ENCODE data around the gene CHCHD6. TPM values are rescaled to one million over a fixed set of nuclear protein-coding genes. Genes with fewer than 3 reads are reported as not detected.

CHCHD6 gene
- total RNA-seq, 3 donors from 2014 or later (not counting 1 experiment from before 2014, with no cell fraction given) = 5.3 to 9.9 (median 8.3) TPM

DNA sequence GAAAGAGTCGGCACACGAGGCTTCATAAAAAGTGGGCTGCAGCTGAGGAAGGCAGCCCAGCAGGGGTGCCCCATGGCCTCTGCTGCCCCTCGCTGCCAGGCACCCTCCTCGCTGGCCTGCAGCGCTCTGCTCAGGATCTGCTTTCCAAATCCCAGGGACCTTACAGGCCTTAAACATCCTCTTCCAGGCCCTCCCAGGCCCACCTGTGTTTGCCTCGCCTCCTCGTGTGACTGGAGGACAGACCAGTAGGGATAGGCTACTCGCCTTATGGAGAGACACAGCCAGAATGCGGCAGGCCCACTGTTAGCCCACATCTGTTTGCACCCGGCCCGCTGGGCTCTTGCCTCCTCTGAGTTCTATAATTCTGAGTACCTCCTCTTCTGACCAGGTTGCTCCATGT lies 154.4 kb downstream of the CHCHD6 start:
- Mint-ChIP-seq H3K27ac (no peak overlapping the region), H3K36me3 (no peaks in the 10 kb centered on the region), H3K27me3 (ENCODE audit: low read depth in 2 of 2) (no peaks in the 10 kb centered on the region), H3K4me3 (no peak overlapping the region), H3K4me1 (no peaks in the 10 kb centered on the region), H3K9me3 (no peaks in the 10 kb centered on the region)
- TF ChIP-seq, protein P1, sequence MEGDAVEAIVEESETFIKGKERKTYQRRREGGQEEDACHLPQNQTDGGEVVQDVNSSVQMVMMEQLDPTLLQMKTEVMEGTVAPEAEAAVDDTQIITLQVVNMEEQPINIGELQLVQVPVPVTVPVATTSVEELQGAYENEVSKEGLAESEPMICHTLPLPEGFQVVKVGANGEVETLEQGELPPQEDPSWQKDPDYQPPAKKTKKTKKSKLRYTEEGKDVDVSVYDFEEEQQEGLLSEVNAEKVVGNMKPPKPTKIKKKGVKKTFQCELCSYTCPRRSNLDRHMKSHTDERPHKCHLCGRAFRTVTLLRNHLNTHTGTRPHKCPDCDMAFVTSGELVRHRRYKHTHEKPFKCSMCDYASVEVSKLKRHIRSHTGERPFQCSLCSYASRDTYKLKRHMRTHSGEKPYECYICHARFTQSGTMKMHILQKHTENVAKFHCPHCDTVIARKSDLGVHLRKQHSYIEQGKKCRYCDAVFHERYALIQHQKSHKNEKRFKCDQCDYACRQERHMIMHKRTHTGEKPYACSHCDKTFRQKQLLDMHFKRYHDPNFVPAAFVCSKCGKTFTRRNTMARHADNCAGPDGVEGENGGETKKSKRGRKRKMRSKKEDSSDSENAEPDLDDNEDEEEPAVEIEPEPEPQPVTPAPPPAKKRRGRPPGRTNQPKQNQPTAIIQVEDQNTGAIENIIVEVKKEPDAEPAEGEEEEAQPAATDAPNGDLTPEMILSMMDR (IDR thresholded peaks at IDR 0.05) = no peak
- H3K4me1 ChIP-seq (ENCODE audit: control insufficient read depth, insufficient read depth, low read length) = no peaks in the 10 kb centered on the region
- no peak for DNase-seq
- WGBS (ENCODE audit: insufficient coverage) = 96% methylated on average over 11 of the region's 11 CpGs
- intact Hi-C loops (cut with micrococcal nuclease) = no loop called here
- no peaks in the 10 kb centered on the region for H3K27me3 ChIP-seq (ENCODE audit: control insufficient read depth, insufficient read depth, low read length)
- no peaks in the 10 kb centered on the region for H3K36me3 ChIP-seq (ENCODE audit: control insufficient read depth, insufficient read depth, low read length)
- ATAC-seq = no peak
- no peak overlapping the region for H3K27ac ChIP-seq (ENCODE audit: low read length)
- no peak overlapping the region for H3K4me3 ChIP-seq (ENCODE audit: low read length)
- H3K9me3 ChIP-seq (ENCODE audit: control insufficient read depth, insufficient read depth, low read length) = no peaks in the 10 kb centered on the region

GRCh38 chr3:126858887-126859286 lies 154.8 kb downstream of the CHCHD6 start:
- no peak overlapping the region for H3K4me3 ChIP-seq (ENCODE audit: low read length)
- H3K36me3 ChIP-seq (ENCODE audit: control insufficient read depth, insufficient read depth, low read length) = no peaks in the 10 kb centered on the region
- DNase-seq (no peak), ATAC-seq (no peak)
- TF ChIP-seq, protein P1 (IDR thresholded peaks at IDR 0.05) = no peak
- H3K4me1 ChIP-seq (ENCODE audit: control insufficient read depth, insufficient read depth, low read length) = no peaks in the 10 kb centered on the region
- no peaks in the 10 kb centered on the region for H3K9me3 Mint-ChIP-seq
- no peaks in the 10 kb centered on the region for H3K27me3 Mint-ChIP-seq (ENCODE audit: low read depth in 2 of 2)
- H3K36me3 Mint-ChIP-seq = no peaks in the 10 kb centered on the region
- 95% methylated on average over 10 of the region's 10 CpGs for WGBS (ENCODE audit: insufficient coverage)
- no peak overlapping the region for H3K27ac ChIP-seq (ENCODE audit: low read length)
- H3K27ac Mint-ChIP-seq = no peak overlapping the region
- intact Hi-C loops (cut with micrococcal nuclease) = no loop called here
- peaks cover 4% of the 10 kb centered on the region for H3K9me3 ChIP-seq (ENCODE audit: control insufficient read depth, insufficient read depth, low read length)
- H3K4me1 Mint-ChIP-seq = no peaks in the 10 kb centered on the region
- no peaks in the 10 kb centered on the region for H3K27me3 ChIP-seq (ENCODE audit: control insufficient read depth, insufficient read depth, low read length)
- H3K4me3 Mint-ChIP-seq = no peak overlapping the region

DNA sequence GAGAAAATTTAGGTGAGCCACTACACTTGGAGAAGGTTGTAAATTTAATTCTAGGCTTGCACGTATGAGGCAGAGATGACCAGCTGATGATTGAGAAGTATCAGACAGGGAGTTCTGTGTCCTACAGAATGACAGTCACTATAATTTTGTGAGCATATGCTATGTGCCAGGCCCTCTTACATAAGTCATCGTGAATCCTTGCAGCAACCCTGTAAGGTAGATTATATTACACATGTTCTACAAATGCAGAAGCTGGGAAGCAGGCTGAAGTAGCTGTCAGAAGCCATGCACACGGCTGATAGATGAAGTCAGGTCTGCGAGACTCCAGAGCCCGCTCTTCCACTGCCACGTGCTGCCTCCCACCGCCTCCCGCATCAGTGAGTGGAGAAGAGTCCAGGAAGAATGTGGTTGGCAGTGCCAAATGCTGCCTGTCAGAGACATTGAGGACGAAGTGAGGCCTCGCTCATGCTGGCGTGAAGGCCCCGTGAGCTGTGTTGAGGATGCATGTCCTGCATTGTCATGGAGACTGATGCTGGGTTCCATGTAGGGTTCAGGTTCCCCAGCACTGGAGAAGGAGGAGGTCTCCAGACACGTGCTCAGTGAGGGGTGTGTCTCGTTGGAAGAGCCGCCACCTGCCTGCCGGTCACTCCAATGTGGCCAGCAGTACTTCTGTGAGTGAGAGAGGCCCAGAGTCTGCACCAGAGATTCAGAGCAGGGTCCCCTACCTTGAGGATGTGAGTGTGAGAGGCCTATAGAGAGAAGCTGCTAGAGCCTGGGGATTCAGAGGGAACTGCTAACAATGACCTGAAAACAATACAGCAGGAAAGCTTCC lies 155.6 kb downstream of the CHCHD6 start:
- DNase-seq (no peak), ATAC-seq (no peak)
- Histone ChIP-seq H3K27me3 (ENCODE audit: control insufficient read depth, insufficient read depth, low read length) (no peaks in the 10 kb centered on the region), H3K36me3 (ENCODE audit: control insufficient read depth, insufficient read depth, low read length) (no peaks in the 10 kb centered on the region), H3K9me3 (ENCODE audit: control insufficient read depth, insufficient read depth, low read length) (peaks cover 10% of the 10 kb centered on the region), H3K4me3 (ENCODE audit: low read length) (no peak overlapping the region), H3K27ac (ENCODE audit: low read length) (no peak overlapping the region), H3K4me1 (ENCODE audit: control insufficient read depth, insufficient read depth, low read length) (no peaks in the 10 kb centered on the region)
- Mint-ChIP-seq H3K4me1 (no peaks in the 10 kb centered on the region), H3K27ac (no peak overlapping the region), H3K4me3 (no peak overlapping the region), H3K27me3 (ENCODE audit: low read depth in 2 of 2) (no peaks in the 10 kb centered on the region), H3K36me3 (no peaks in the 10 kb centered on the region), H3K9me3 (no peaks in the 10 kb centered on the region)
- 96% methylated on average over 16 of the region's 16 CpGs for WGBS (ENCODE audit: insufficient coverage)
- intact Hi-C loops (cut with micrococcal nuclease) = no loop called here
- TF ChIP-seq, protein P1 (IDR thresholded peaks at IDR 0.05) = no peak
